GM12801 (cell line): ENCODE measurements around the gene NUB1.

Experiments
- CTCF ChIP-seq: IDR thresholded peaks from one replicate; pipeline ENCODE4 v1.5.1; 2011; ENCODE audit warnings: control low read depth; ENCODE audit not compliant: insufficient read length; ENCODE audit errors: extremely low read depth

NUB1 gene

GRCh38 chr7:151404216-151405011 lies 62.8 kb downstream of the NUB1 start:
- TF ChIP-seq CTCF = no peak

GRCh38 chr7:151405056-151405455 lies 63.4 kb downstream of the NUB1 start:
- no peak for TF ChIP-seq CTCF

- no peak for TF ChIP-seq CTCF
Observed at GRCh38 chr7:151405588-151405987, 64.0 kb downstream of the NUB1 start.

- no peak for TF ChIP-seq CTCF
Observed at GRCh38 chr7:151406051-151406875, 64.7 kb downstream of the NUB1 start.

GRCh38 chr7:151406886-151407583 lies 65.4 kb downstream of the NUB1 start:
- TF ChIP-seq CTCF = no peak

GRCh38 chr7:151408498-151408838 lies 66.9 kb downstream of the NUB1 start:
- no peak for TF ChIP-seq CTCF

GRCh38 chr7:151408839-151409666 lies 67.4 kb downstream of the NUB1 start:
- no peak for TF ChIP-seq CTCF
